Pancreas (tissue), 10 donors: ENCODE results near the gene PCGF1. TPM values are rescaled to one million over a fixed set of nuclear protein-coding genes. Genes with fewer than 3 reads are reported as not detected.
A peak's percentile ranks its signal among the peaks of the same experiment; 100 is the strongest.

ENCODE experiments used
- ATAC-seq, 4 donors: fragments of 200-7000 bp; cut with Tn5 transposase; one replicate each; pipeline versions ENCODE4 v1.8.0 to v1.9.1; 2020; ENCODE audit warnings: mild to moderate bottlenecking in 4 of 4, moderate library complexity in 4 of 4
- DNase-seq, 6 donors: peaks; one replicate each; pipeline ENCODE4 v3.0.0-alpha.2; 2020
- FAIRE-seq: peaks from 2 replicates; lab custom pipeline; 2012; peaks lifted over from hg19 to GRCh38; lab: Jason Lieb, UNC
- H3K27ac ChIP-seq, 4 donors: fragments of 200-600 bp; sonication (generic); 1 replicate in 3 of 4; 2 replicates in 1 of 4; pipeline versions ENCODE4 v1.5.0 to v1.8.0; 2020
- H3K27me3 ChIP-seq, 4 donors: fragments of 200-600 bp; one replicate each; pipeline ENCODE4 v1.8.0; 2021
- H3K36me3 ChIP-seq, 3 donors: fragments of 200-600 bp; sonication (generic) in 1 of 3; one replicate each; pipeline versions ENCODE4 v1.5.0 to v1.8.0; 2020 to 2021
- H3K4me1 ChIP-seq, 3 donors: fragments of 200-600 bp; one replicate each; pipeline ENCODE4 v1.8.0; 2021
- H3K4me3 ChIP-seq, 4 donors: fragments of 200-600 bp; sonication (generic) in 2 of 4; one replicate each; pipeline versions ENCODE4 v1.5.0 to v1.8.0; 2020 to 2021
- H3K9me3 ChIP-seq, 4 donors: fragments of 200-600 bp; one replicate each; pipeline ENCODE4 v1.8.0; 2021
- CTCF ChIP-seq, 4 donors: fragments of 200-600 bp; sonication (generic) in 3 of 4; IDR thresholded peaks; one replicate each; pipeline versions ENCODE4 v1.5.0 to v1.8.0; 2021; ENCODE audit warnings: antibody characterized with exemption in 4 of 4
- WGBS, 2 donors: extraction: QIAGEN DNeasy Blood & Tissue Kit; methylation state at CpG; one replicate each; pipeline ENCODE4 v1.1.7; 2013; 5-methylcytosine and 5-hydroxymethylcytosine counted together
- intact Hi-C, 3 donors: fragments of 100-400 bp; cut with DNase I; formaldehyde crosslinking; loops; one replicate each; pipeline versions ENCODE4 v1.11.1 to v1.14.2; 2022
- polyA plus RNA-seq, 2 donors: library from polyadenylated mRNA; stranded (reverse); fragments of 200-250 nt; gene quantifications; one replicate each; pipeline ENCODE4 v1.2.3, GENCODE V29; 2013
- total RNA-seq, 6 donors: library from RNA; stranded (reverse); fragmentation: NEBNext Ultra II Directional in 4 of 6; extraction: Animal tissue kit (Norgen Biotek cat#: 25700) in 4 of 6; gene quantifications; one replicate each; pipeline versions ENCODE4 v1.2.1 to v1.2.4, GENCODE V29; 2021 to 2023
- donor health status: healthy with polysubstance abuse.
- donor health status: DM: no; HTN: no; CAD: no; lungs with moderate emphysema.
- donor health status: DM: no; HTN: no; CAD: no.
- donor health status: control.
- donor health status: control.
- donor health status: Bipolar disorder and iron deficiency.
- donor health status: DM: yes; HTN: yes; CAD: no.
- donor health status: DM: no; HTN: no; CAD: no.
- donor health status: DM: no; HTN: no; CAD: no.
- donor health status: DM: yes; HTN: yes; CAD: no.

PCGF1 gene
- total and polyA plus RNA-seq, 8 donors, result 8.8 to 16.4 (median 12.4) TPM

- FAIRE-seq, result peak; percentile 45
Measured at GRCh38 chr2:74529357-74530238, 22.1 kb upstream of the PCGF1 start, which contains the start of the genes AUP1 and HTRA2. AUP1 (minus strand) TSS chr2:74529706; CDS start chr2:74529629, 77 bp downstream. HTRA2 (plus strand) TSS chr2:74529933; CDS start chr2:74530007, 74 bp downstream.

GRCh38 chr2:74528600-74529356 is 21.3 kb upstream of the PCGF1 start:
- TF ChIP-seq CTCF (IDR thresholded peaks at IDR 0.05), result no peak
- Histone ChIP-seq H3K4me1 (peaks cover 7 to 18% (median 14%) of the 10 kb centered on the region in 3 donors), H3K9me3 (no peaks in the 10 kb centered on the region), H3K27ac (peak overlapping the region; percentile 79 to 88 (median 82)), H3K4me3 (peak overlapping the region; percentile 77 to 99 (median 97)), H3K27me3 (no peaks in the 10 kb centered on the region), H3K36me3 (peaks cover 0 to 13% (median 0%) of the 10 kb centered on the region in 3 donors)
- ATAC-seq, result peak; percentile 4 to 19 (median 10)
- FAIRE-seq, result no peak
- DNase-seq, result peak in 1 of 6 donors; percentile 26
- 12 to 16% methylated on average over 25 to 29 of the region's 29 CpGs for WGBS, 2 donors
- intact Hi-C loops, result no loop called here

More at GRCh38 chr2:74529357-74530238, 22.1 kb upstream of the PCGF1 start, which contains the start of the genes AUP1 and HTRA2:
- intact Hi-C loops, result no loop called here
- Histone ChIP-seq H3K27me3 (no peaks in the 10 kb centered on the region), H3K4me1 (peaks cover 7 to 18% (median 14%) of the 10 kb centered on the region in 3 donors), H3K9me3 (no peaks in the 10 kb centered on the region), H3K27ac (peak within 1 kb of the TSS; percentile 79 to 88 (median 82)), H3K4me3 (peak within 1 kb of the TSS; percentile 77 to 99 (median 97)), H3K36me3 (peaks cover 0 to 13% (median 0%) of the 10 kb centered on the region in 3 donors)
- peak; percentile 93 to 97 (median 94) for ATAC-seq
- 0% methylated on average over 60 to 87 of the region's 87 CpGs for WGBS, 2 donors
- no peak for TF ChIP-seq CTCF (IDR thresholded peaks at IDR 0.05)
- DNase-seq, result peak; percentile 96 to 100 (median 98)

- H3K36me3 ChIP-seq, result peaks cover 0 to 13% (median 0%) of the 10 kb centered on the region in 3 donors
- intact Hi-C loops, result no loop called here
- no peaks in the 10 kb centered on the region for H3K27me3 ChIP-seq
- 91 to 92% methylated on average over 9 of the region's 9 CpGs for WGBS, 2 donors
- H3K4me1 ChIP-seq, result peaks cover 7 to 18% (median 14%) of the 10 kb centered on the region in 3 donors
- DNase-seq (peak in 1 of 6 donors; percentile 19), ATAC-seq (no peak), FAIRE-seq (no peak)
- no peak overlapping the region for H3K4me3 ChIP-seq
- TF ChIP-seq CTCF (IDR thresholded peaks at IDR 0.05), result no peak
- H3K27ac ChIP-seq, result no peak overlapping the region
- no peaks in the 10 kb centered on the region for H3K9me3 ChIP-seq
Measured at GRCh38 chr2:74527741-74528140, 20.2 kb upstream of the PCGF1 start.

- 97 to 100% methylated on average over 11 of the region's 11 CpGs for WGBS, 2 donors
- TF ChIP-seq CTCF (IDR thresholded peaks at IDR 0.05), result no peak
- no peak overlapping the region for H3K4me3 ChIP-seq
- H3K27me3 ChIP-seq, result no peaks in the 10 kb centered on the region
- ATAC-seq, result no peak
- FAIRE-seq, result no peak
- H3K36me3 ChIP-seq, result peaks cover 0 to 13% (median 0%) of the 10 kb centered on the region in 3 donors
- H3K27ac ChIP-seq, result no peak overlapping the region
- intact Hi-C loops, result no loop called here
- DNase-seq, result peak in 1 of 6 donors; percentile 7
- H3K9me3 ChIP-seq, result no peaks in the 10 kb centered on the region
- H3K4me1 ChIP-seq, result peaks cover 7 to 18% (median 14%) of the 10 kb centered on the region in 3 donors
Measured at GRCh38 chr2:74526649-74527230, 19.2 kb upstream of the PCGF1 start.
